Neural cell (in vitro differentiated cells): ENCODE data around the gene TANGO6. TPM values are rescaled to one million over a fixed set of nuclear protein-coding genes. Genes with fewer than 3 reads are reported as not detected.

ENCODE experiments used
- H2AFZ ChIP-seq: fragments of 200-600, 300-800 bp; sonication (generic), shearing (Covaris generic); 2 replicates; pipeline ENCODE4 v1.6.0; 2014; ENCODE audit warnings: low read depth, mild to moderate bottlenecking, antibody characterized with exemption, low read length, moderate library complexity
- H3F3A ChIP-seq: fragments of 200-600 bp; shearing (Covaris generic); 2 replicates; pipeline ENCODE4 v1.6.1; 2016; ENCODE audit warnings: mild to moderate bottlenecking, moderate library complexity, mixed read lengths, antibody characterized with exemption, low read length; ENCODE audit not compliant: insufficient read depth, poor library complexity, severe bottlenecking
- H3K27ac ChIP-seq: fragments of 200-600, 300-800 bp; sonication (generic), shearing (Covaris generic); 2 replicates; pipeline ENCODE4 v1.5.1; 2014; ENCODE audit warnings: mild to moderate bottlenecking, low read length, moderate library complexity
- H3K27me3 ChIP-seq: fragments of 300-800, 200-600 bp; sonication (generic), shearing (Covaris generic); 2 replicates; pipeline ENCODE4 v1.6.0; 2014; ENCODE audit warnings: mild to moderate bottlenecking, low read depth, low read length, moderate library complexity; ENCODE audit not compliant: insufficient read depth
- H3K36me3 ChIP-seq: fragments of 300-800, 200-600 bp; sonication (generic), shearing (Covaris generic); 2 replicates; pipeline ENCODE4 v1.5.1; 2014; ENCODE audit warnings: mild to moderate bottlenecking, antibody characterized with exemption, low read length, moderate library complexity; ENCODE audit not compliant: insufficient read depth
- H3K4me2 ChIP-seq: fragments of 300-800, 200-600 bp; sonication (generic), shearing (Covaris generic); 2 replicates; pipeline ENCODE4 v1.6.0; 2014; ENCODE audit warnings: mild to moderate bottlenecking, low read length
- H3K4me3 ChIP-seq: fragments of 300-800, 200-600 bp; sonication (generic), shearing (Covaris generic); 2 replicates; pipeline ENCODE4 v1.5.1; 2014; ENCODE audit warnings: mild to moderate bottlenecking, low read length, moderate library complexity
- H3K79me2 ChIP-seq: fragments of 200-600 bp; shearing (Covaris generic); replicated peaks from 2 replicates; pipeline ENCODE4 v1.6.0; 2014; ENCODE audit warnings: mild to moderate bottlenecking, low read length, moderate library complexity; ENCODE audit not compliant: insufficient read depth
- H3K9ac ChIP-seq: fragments of 300-800, 200-600 bp; sonication (generic), shearing (Covaris generic); 2 replicates; pipeline ENCODE4 v1.6.1; 2016; ENCODE audit warnings: mild to moderate bottlenecking, low read length, mixed read lengths
- H3K9me2 ChIP-seq: fragments of 200-600 bp; shearing (Covaris generic); 2 replicates; pipeline ENCODE4 v1.6.1; 2016; ENCODE audit warnings: mild to moderate bottlenecking, low read length, mixed read lengths; ENCODE audit not compliant: insufficient read depth
- H3K9me3 ChIP-seq: fragments of 200-600, 300-800 bp; sonication (generic), shearing (Covaris generic); 2 replicates; pipeline ENCODE4 v1.6.1; 2016; ENCODE audit warnings: mild to moderate bottlenecking, mixed run types, low read length, moderate library complexity, mixed read lengths
- H4K20me1 ChIP-seq: fragments of 200-600 bp; shearing (Covaris generic); 2 replicates; pipeline ENCODE4 v1.6.1; 2016; ENCODE audit warnings: mild to moderate bottlenecking, mixed run types; ENCODE audit not compliant: insufficient read depth
- EP300 ChIP-seq: fragments of 450-650 bp; conservative IDR thresholded peaks from 2 replicates; pipeline ENCODE4 v1.6.1; 2014; ENCODE audit warnings: antibody characterized with exemption, mild to moderate bottlenecking, moderate library complexity; ENCODE audit not compliant: poor library complexity, severe bottlenecking
- EZH2 ChIP-seq: fragments of 200-600, 300-800 bp; shearing (Covaris generic), sonication (generic); IDR thresholded peaks from 2 replicates; pipeline ENCODE4 v1.6.1; 2014; ENCODE audit warnings: antibody characterized with exemption, low read length, borderline replicate concordance, mild to moderate bottlenecking; ENCODE audit not compliant: insufficient read depth, poor library complexity, severe bottlenecking
- MXI1 ChIP-seq: fragments of 450-650 bp; conservative IDR thresholded peaks from 2 replicates; pipeline ENCODE4 v1.6.1; 2014; ENCODE audit warnings: antibody characterized with exemption, mild to moderate bottlenecking; ENCODE audit not compliant: poor library complexity, severe bottlenecking
- RAD21 ChIP-seq: fragments of 450-650 bp; conservative IDR thresholded peaks from 2 replicates; pipeline ENCODE4 v1.6.1; 2014; ENCODE audit warnings: antibody characterized with exemption, mild to moderate bottlenecking, moderate library complexity
- SMC3 ChIP-seq: fragments of 450-650 bp; conservative IDR thresholded peaks from 2 replicates; pipeline ENCODE4 v1.6.1; 2014; ENCODE audit warnings: antibody characterized with exemption, mild to moderate bottlenecking, moderate library complexity; ENCODE audit not compliant: poor library complexity
- TAF1 ChIP-seq: IDR thresholded peaks from 2 replicates; pipeline ENCODE4 v1.6.1; 2012; ENCODE audit warnings: low read depth
- polyA plus RNA-seq: library from polyadenylated mRNA; depleted of rRNA; stranded (reverse); fragments of >200 nt; gene quantifications from 2 replicates; pipeline ENCODE4 v1.2.3, GENCODE V29; 2014
- TF ChIP-seq, protein P1 (sequence below): IDR thresholded peaks from 2 replicates; pipeline ENCODE4 v1.6.1; 2012; ENCODE audit warnings: borderline replicate concordance
- TF ChIP-seq, protein P2 (sequence below): fragments of 450-650 bp; IDR thresholded peaks from 2 replicates; pipeline ENCODE4 v1.5.1; 2014; ENCODE audit warnings: antibody characterized with exemption, mild to moderate bottlenecking, moderate library complexity; ENCODE audit not compliant: poor library complexity, severe bottlenecking

TANGO6 gene
- polyA plus RNA-seq, 1 donor from 2014 or later = 9.5 TPM

- no peaks in the 10 kb centered on the region for H4K20me1 ChIP-seq
- no peaks in the 10 kb centered on the region for H3K79me2 ChIP-seq
- H3K9me3 ChIP-seq = no peaks in the 10 kb centered on the region
- no peak overlapping the region for H3K4me2 ChIP-seq
- no peak overlapping the region for H3K27ac ChIP-seq
- H3K36me3 ChIP-seq = no peaks in the 10 kb centered on the region
- no peak overlapping the region for H3K4me3 ChIP-seq
- no peaks in the 10 kb centered on the region for H3F3A ChIP-seq
- H3K9ac ChIP-seq = no peak overlapping the region
- H3K27me3 ChIP-seq = no peaks in the 10 kb centered on the region
- no peak overlapping the region for H2AFZ ChIP-seq
- H3K9me2 ChIP-seq = no peaks in the 10 kb centered on the region
- TF ChIP-seq, protein P1, sequence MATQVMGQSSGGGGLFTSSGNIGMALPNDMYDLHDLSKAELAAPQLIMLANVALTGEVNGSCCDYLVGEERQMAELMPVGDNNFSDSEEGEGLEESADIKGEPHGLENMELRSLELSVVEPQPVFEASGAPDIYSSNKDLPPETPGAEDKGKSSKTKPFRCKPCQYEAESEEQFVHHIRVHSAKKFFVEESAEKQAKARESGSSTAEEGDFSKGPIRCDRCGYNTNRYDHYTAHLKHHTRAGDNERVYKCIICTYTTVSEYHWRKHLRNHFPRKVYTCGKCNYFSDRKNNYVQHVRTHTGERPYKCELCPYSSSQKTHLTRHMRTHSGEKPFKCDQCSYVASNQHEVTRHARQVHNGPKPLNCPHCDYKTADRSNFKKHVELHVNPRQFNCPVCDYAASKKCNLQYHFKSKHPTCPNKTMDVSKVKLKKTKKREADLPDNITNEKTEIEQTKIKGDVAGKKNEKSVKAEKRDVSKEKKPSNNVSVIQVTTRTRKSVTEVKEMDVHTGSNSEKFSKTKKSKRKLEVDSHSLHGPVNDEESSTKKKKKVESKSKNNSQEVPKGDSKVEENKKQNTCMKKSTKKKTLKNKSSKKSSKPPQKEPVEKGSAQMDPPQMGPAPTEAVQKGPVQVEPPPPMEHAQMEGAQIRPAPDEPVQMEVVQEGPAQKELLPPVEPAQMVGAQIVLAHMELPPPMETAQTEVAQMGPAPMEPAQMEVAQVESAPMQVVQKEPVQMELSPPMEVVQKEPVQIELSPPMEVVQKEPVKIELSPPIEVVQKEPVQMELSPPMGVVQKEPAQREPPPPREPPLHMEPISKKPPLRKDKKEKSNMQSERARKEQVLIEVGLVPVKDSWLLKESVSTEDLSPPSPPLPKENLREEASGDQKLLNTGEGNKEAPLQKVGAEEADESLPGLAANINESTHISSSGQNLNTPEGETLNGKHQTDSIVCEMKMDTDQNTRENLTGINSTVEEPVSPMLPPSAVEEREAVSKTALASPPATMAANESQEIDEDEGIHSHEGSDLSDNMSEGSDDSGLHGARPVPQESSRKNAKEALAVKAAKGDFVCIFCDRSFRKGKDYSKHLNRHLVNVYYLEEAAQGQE = no peak
- TF ChIP-seq RAD21 (no peak), EP300 (no peak), EZH2 (no peak), MXI1 (no peak), SMC3 (no peak)
- TF ChIP-seq, protein P2, sequence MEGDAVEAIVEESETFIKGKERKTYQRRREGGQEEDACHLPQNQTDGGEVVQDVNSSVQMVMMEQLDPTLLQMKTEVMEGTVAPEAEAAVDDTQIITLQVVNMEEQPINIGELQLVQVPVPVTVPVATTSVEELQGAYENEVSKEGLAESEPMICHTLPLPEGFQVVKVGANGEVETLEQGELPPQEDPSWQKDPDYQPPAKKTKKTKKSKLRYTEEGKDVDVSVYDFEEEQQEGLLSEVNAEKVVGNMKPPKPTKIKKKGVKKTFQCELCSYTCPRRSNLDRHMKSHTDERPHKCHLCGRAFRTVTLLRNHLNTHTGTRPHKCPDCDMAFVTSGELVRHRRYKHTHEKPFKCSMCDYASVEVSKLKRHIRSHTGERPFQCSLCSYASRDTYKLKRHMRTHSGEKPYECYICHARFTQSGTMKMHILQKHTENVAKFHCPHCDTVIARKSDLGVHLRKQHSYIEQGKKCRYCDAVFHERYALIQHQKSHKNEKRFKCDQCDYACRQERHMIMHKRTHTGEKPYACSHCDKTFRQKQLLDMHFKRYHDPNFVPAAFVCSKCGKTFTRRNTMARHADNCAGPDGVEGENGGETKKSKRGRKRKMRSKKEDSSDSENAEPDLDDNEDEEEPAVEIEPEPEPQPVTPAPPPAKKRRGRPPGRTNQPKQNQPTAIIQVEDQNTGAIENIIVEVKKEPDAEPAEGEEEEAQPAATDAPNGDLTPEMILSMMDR = no peak
These were observed 220.9 kb downstream of the TANGO6 start for GRCh38 chr16:69064124-69064763.

DNA sequence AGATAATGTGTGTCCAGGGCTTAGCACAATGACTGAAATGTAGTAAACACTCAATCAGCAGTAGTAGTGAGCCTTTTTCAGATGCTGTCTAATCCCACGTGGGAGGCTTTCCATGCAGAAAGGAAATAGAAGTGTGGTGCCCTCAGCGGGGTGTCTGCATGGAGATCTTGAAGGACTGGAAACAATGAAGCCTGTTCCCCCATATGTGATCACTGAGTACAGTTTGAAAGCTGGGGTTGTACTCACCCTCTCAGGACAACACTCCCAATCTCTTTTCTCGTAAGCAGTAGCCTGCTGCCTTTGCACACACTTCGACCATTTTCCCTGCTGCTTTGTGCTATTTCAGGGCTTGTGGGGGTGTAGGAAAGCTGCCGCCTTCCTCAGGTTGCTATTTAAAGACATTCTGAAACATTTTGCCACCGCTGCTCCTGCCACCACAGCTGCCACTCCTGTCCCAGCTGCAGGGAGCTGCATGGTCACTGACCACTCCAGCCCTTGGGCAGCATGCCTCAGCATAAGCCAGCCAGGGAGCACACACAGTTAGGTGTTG, 221.5 kb downstream of the TANGO6 start:
- Histone ChIP-seq H4K20me1 (no peaks in the 10 kb centered on the region), H3K27ac (no peak overlapping the region), H3K4me2 (no peak overlapping the region), H3F3A (no peaks in the 10 kb centered on the region), H3K4me3 (no peak overlapping the region), H3K36me3 (no peaks in the 10 kb centered on the region), H3K27me3 (no peaks in the 10 kb centered on the region), H3K9ac (no peak overlapping the region), H3K9me2 (no peaks in the 10 kb centered on the region), H2AFZ (no peak overlapping the region), H3K9me3 (no peaks in the 10 kb centered on the region), H3K79me2 (no peaks in the 10 kb centered on the region)
- TF ChIP-seq MXI1 = no peak

GRCh38 chr16:69069504-69069903, 226.2 kb downstream of the TANGO6 start:
- no peak overlapping the region for H2AFZ ChIP-seq
- TF ChIP-seq SMC3 = no peak
- no peak for TF ChIP-seq EP300
- TF ChIP-seq, protein P2 = no peak
- no peak for TF ChIP-seq TAF1
- no peak overlapping the region for H3K4me2 ChIP-seq
- no peak overlapping the region for H3K4me3 ChIP-seq
- H3K9me3 ChIP-seq = no peaks in the 10 kb centered on the region
- no peaks in the 10 kb centered on the region for H3K36me3 ChIP-seq
- H4K20me1 ChIP-seq = no peaks in the 10 kb centered on the region
- no peaks in the 10 kb centered on the region for H3K27me3 ChIP-seq
- H3F3A ChIP-seq = no peaks in the 10 kb centered on the region
- no peak overlapping the region for H3K9ac ChIP-seq
- H3K79me2 ChIP-seq = no peaks in the 10 kb centered on the region
- no peak overlapping the region for H3K27ac ChIP-seq
- no peaks in the 10 kb centered on the region for H3K9me2 ChIP-seq
